K562 (cell line): Measurements from ENCODE around the gene PSMA7. TPM values are rescaled to one million over a fixed set of nuclear protein-coding genes. Genes with fewer than 3 reads are reported as not detected.

Source experiments
- ATAC-seq: fragments of 200-7000 bp; cut with Tn5 transposase; 3 replicates; pipeline ENCODE4 v1.9.1; 2020; ENCODE audit warnings: moderate library complexity
- BruUV-seq: library from RNA; stranded (reverse); fragments of 400-500 nt; replicated peaks from 2 replicates; lab custom pipeline; 2021; lab: Mats Ljungman, UMichigan
- CTCF ChIA-PET: fragments of 300-600 bp; formaldehyde crosslinking; extraction: SDS; loops from one replicate; lab custom pipeline; 2021; ENCODE audit warnings: low intra/inter-chr PET ratio; lab: Yijun Ruan, JAX
- POLR2A ChIA-PET: fragments of 300-600, 350-650 bp; sonication (Branson Sonifier 250); formaldehyde crosslinking; extraction: SDS; loops from one replicate; lab custom pipeline; 2021; ENCODE audit warnings: antibody characterized with exemption, inconsistent platforms; lab: Yijun Ruan, JAX
- DNase-seq, 4 experiments: peaks; one replicate each; pipeline versions ENCODE4 v3.0.0 to v3.0.0-alpha.2; 2011 to 2018; ENCODE audit warnings: low spot score in 3 of 4, mixed read lengths in 3 of 4; ENCODE audit errors: extremely low read depth in 1 of 4
- FAIRE-seq: peaks from 2 replicates; lab custom pipeline; 2011; peaks lifted over from hg19 to GRCh38; lab: Jason Lieb, UNC
- H2AFZ ChIP-seq: 2 replicates; pipeline ENCODE4 v1.6.0; 2011; ENCODE audit warnings: low read depth, low read length, control low read depth, inconsistent platforms
- H3K27ac ChIP-seq: fragments of 200-600 bp; 3 replicates; pipeline ENCODE4 v1.8.0; 2011; ENCODE audit warnings: low read depth, mild to moderate bottlenecking, control low read depth, inconsistent platforms, low read length, moderate library complexity, mixed read lengths; ENCODE audit errors: extremely low read depth
- H3K27me3 ChIP-seq, 2 experiments: fragments of 300-600 bp in 1 of 2; 2 replicates in 1 of 2; 3 replicates in 1 of 2; pipeline versions ENCODE4 v1.6.0 to v1.8.0; 2011; ENCODE audit warnings: inconsistent platforms in 2 of 2, low read length in 2 of 2, mild to moderate bottlenecking in 1 of 2, mixed read lengths in 1 of 2, moderate library complexity in 1 of 2; ENCODE audit not compliant: control insufficient read depth in 2 of 2, insufficient read depth in 2 of 2
- H3K36me3 ChIP-seq: fragments of 300-600 bp; 3 replicates; pipeline ENCODE4 v1.8.0; 2011; ENCODE audit warnings: mild to moderate bottlenecking, low read length, inconsistent platforms; ENCODE audit not compliant: control insufficient read depth, insufficient read depth
- H3K4me1 ChIP-seq, 2 experiments: fragments of 200-600 bp in 1 of 2; replicated peaks in 1 of 2; 2 replicates in 1 of 2; 3 replicates in 1 of 2; pipeline versions ENCODE4 v1.5.1 to v1.8.0; 2011; ENCODE audit warnings: inconsistent platforms in 2 of 2, low read length in 2 of 2, mild to moderate bottlenecking in 1 of 2, mixed read lengths in 1 of 2, moderate library complexity in 1 of 2; ENCODE audit not compliant: control insufficient read depth in 2 of 2, insufficient read depth in 2 of 2
- H3K4me2 ChIP-seq: 2 replicates; pipeline ENCODE4 v1.6.1; 2011; ENCODE audit warnings: low read length, control low read depth, inconsistent platforms, mixed read lengths; ENCODE audit not compliant: insufficient read depth
- H3K4me3 ChIP-seq: fragments of 200-600 bp; sonication (generic), shearing (Covaris generic); 2 replicates; pipeline ENCODE4 v1.5.1; 2016; ENCODE audit warnings: control low read depth, inconsistent platforms
- H3K79me2 ChIP-seq: fragments of 200-600 bp; 3 replicates; pipeline ENCODE4 v1.8.0; 2011; ENCODE audit warnings: low read length, inconsistent platforms; ENCODE audit not compliant: control insufficient read depth, insufficient read depth
- H3K9ac ChIP-seq, 2 experiments: 2 replicates each; pipeline versions ENCODE4 v1.6.0 to v1.6.1; 2011; ENCODE audit warnings: low read depth in 2 of 2, low read length in 2 of 2, control low read depth in 1 of 2, inconsistent platforms in 1 of 2, mild to moderate bottlenecking in 1 of 2, mixed read lengths in 1 of 2; ENCODE audit not compliant: insufficient read depth in 1 of 2
- H3K9me1 ChIP-seq: one replicate; pipeline ENCODE4 v1.6.0; 2011; ENCODE audit warnings: inconsistent platforms, mild to moderate bottlenecking, low read length, moderate library complexity; ENCODE audit not compliant: control insufficient read depth, insufficient read depth
- H3K9me3 ChIP-seq: replicated peaks from 2 replicates; pipeline ENCODE4 v1.5.1; 2011; ENCODE audit warnings: low read depth, low read length, inconsistent platforms; ENCODE audit not compliant: control insufficient read depth, insufficient read depth
- H4K20me1 ChIP-seq: replicated peaks from 2 replicates; pipeline ENCODE4 v1.6.1; 2011; ENCODE audit warnings: low read length, inconsistent platforms, mixed read lengths; ENCODE audit not compliant: control insufficient read depth, insufficient read depth
- REST ChIP-seq, 2 experiments: fragments of 450-650 bp; formaldehyde crosslinking in 1 of 2; IDR thresholded peaks; 2 replicates each; pipeline versions ENCODE4 v1.4.0 to v1.6.1; 2014 to 2020; ENCODE audit warnings: mild to moderate bottlenecking in 2 of 2, borderline replicate concordance in 1 of 2, low read depth in 1 of 2
- TARDBP ChIP-seq: fragments of 450-650 bp; IDR thresholded peaks from 2 replicates; pipeline ENCODE4 v1.6.1; 2016
- ZNF280A ChIP-seq: fragments of 450-650 bp; IDR thresholded peaks from 2 replicates; pipeline ENCODE4 v1.6.1; 2018; ENCODE audit warnings: mild to moderate bottlenecking, low read depth; ENCODE audit not compliant: partially characterized antibody
- ZNF398 ChIP-seq: fragments of 250-450 bp; sonication (Bioruptor Pico); IDR thresholded peaks from 2 replicates; pipeline ENCODE4 v1.8.0; 2021; ENCODE audit warnings: moderate library complexity, mild to moderate bottlenecking, inconsistent platforms
- whole genome bisulfite sequencing: fragments of 100-300 bp; shearing (Covaris generic); methylation state at CpG from one replicate; pipeline ENCODE4 v1.1.6; 2016; ENCODE audit warnings: low coverage, mixed read lengths; ENCODE audit not compliant: insufficient coverage; ENCODE audit errors: missing lambda C conversion rate; 5-methylcytosine and 5-hydroxymethylcytosine counted together
- in situ Hi-C: fragments of 300-500 bp; cut with MboI; formaldehyde crosslinking; loops from 4 replicates; pipeline ENCODE4 v1.15.0; 2018; ENCODE audit warnings: inconsistent platforms, mixed read lengths
- intact Hi-C: fragments of 100-400 bp; cut with micrococcal nuclease; formaldehyde crosslinking; loops from 2 replicates; pipeline ENCODE4 v1.14.2; 2022
- polyA plus RNA-seq, 8 experiments: library from polyadenylated mRNA; depleted of rRNA in 4 of 8; stranded (reverse) in 5 of 8; unstranded in 3 of 8; fragments of >200 nt; fragmentation: Nextera tagmentation in 2 of 8; fragmentation: Illumina TruSeq in 1 of 8; extraction: Ambion mirVana in 2 of 8; extraction: Trizol in 1 of 8; gene quantifications; 2 replicates each; pipeline versions ENCODE4 v1.2.1 to v1.2.3, GENCODE V29; 2011 to 2014; ENCODE audit warnings: inconsistent platforms in 1 of 8, missing spikeins in 1 of 8
- total RNA-seq, 7 experiments: library from RNA; depleted of rRNA in 6 of 7; stranded (reverse); fragments of >200 nt in 6 of 7; fragmentation: Illumina TruSeq in 2 of 7; extraction: Trizol in 2 of 7; gene quantifications; 2 replicates each; pipeline versions ENCODE4 v1.2.1 to v1.2.3, GENCODE V29; 2011 to 2021; ENCODE audit warnings: low replicate concordance in 1 of 7

Gene PSMA7
- total and polyA plus RNA-seq, 9 of the 15 experiments (the other 6 are each of a cell fraction or from before 2014, with no cell fraction given): 257 to 510 (median 393) TPM

GRCh38 chr20:62157387-62158087, 14.3 kb upstream of the PSMA7 start:
- DNase-seq: no peak
- Histone ChIP-seq H3K27ac (no peak overlapping the region; the same call in 2 of the 3 replicates), H3K4me2 (no peak overlapping the region)
- intact Hi-C loops: loop anchor here (5.0 kb wide), 1 partner anchor 145 kb away; no protein-coding TSS in a partner anchor
- no peak for TF ChIP-seq ZNF398 (CRISPR knock-in tag)
- TF ChIP-seq ZNF280A: no peak
- TF ChIP-seq REST (IDR thresholded peaks at IDR 0.05; ENCODE audit: borderline replicate concordance): peak; percentile 44
- TF ChIP-seq REST (CRISPR knock-in tag; IDR thresholded peaks at IDR 0.05; ENCODE audit: low read depth): no peak
- TF ChIP-seq TARDBP: no peak
- TF ChIP-seq, all 486 proteins: peak for 1
- H3K79me2 ChIP-seq: peaks cover 66% of the 10 kb centered on the region
- no peak for FAIRE-seq
- no TSS peak for BruUV-seq
- H3K4me1 ChIP-seq: peaks cover 2 to 40% of the 10 kb centered on the region in 2 experiments; a peak in 3 of 5 replicates
- ChIA-PET CTCF (interaction anchor here (1.0 to 3.3 kb wide), 2 partner anchors 23 to 146 kb away, joined by 3 to 12 read pairs; no protein-coding TSS in a partner anchor), POLR2A (no interaction called here)
- in situ Hi-C loops: no loop called here
- no peak for ATAC-seq
- peak overlapping the region in 1 of 2 experiments; percentile 65; a peak in 2 of 4 replicates for H3K9ac ChIP-seq
- peaks cover 5% of the 10 kb centered on the region for H3K9me1 ChIP-seq
- H3K9me3 ChIP-seq: no peaks in the 10 kb centered on the region
- WGBS: 82% methylated on average over 13 of the region's 25 CpGs
- no peaks in the 10 kb centered on the region for H3K27me3 ChIP-seq
- no peak overlapping the region for H2AFZ ChIP-seq
- H4K20me1 ChIP-seq: peaks cover 18% of the 10 kb centered on the region
- H3K4me3 ChIP-seq: no peak overlapping the region
- peaks cover 93% of the 10 kb centered on the region; the same call in 2 of the 3 replicates for H3K36me3 ChIP-seq
